Measurements from ENCODE around the gene HPS3.

- TF ChIP-seq, protein P1, sequence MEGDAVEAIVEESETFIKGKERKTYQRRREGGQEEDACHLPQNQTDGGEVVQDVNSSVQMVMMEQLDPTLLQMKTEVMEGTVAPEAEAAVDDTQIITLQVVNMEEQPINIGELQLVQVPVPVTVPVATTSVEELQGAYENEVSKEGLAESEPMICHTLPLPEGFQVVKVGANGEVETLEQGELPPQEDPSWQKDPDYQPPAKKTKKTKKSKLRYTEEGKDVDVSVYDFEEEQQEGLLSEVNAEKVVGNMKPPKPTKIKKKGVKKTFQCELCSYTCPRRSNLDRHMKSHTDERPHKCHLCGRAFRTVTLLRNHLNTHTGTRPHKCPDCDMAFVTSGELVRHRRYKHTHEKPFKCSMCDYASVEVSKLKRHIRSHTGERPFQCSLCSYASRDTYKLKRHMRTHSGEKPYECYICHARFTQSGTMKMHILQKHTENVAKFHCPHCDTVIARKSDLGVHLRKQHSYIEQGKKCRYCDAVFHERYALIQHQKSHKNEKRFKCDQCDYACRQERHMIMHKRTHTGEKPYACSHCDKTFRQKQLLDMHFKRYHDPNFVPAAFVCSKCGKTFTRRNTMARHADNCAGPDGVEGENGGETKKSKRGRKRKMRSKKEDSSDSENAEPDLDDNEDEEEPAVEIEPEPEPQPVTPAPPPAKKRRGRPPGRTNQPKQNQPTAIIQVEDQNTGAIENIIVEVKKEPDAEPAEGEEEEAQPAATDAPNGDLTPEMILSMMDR (conservative IDR thresholded peaks at IDR 0.05; ENCODE audit: low read depth, low read length), result no peak
- TF ChIP-seq EZH2 (IDR thresholded peaks at IDR 0.05; ENCODE audit: low read length, unreplicated experiment) (no peak), EZH2phosphoT487 (IDR thresholded peaks at IDR 0.05; ENCODE audit: borderline replicate concordance, low read length) (no peak)
Observed at GRCh38 chr3:149167898-149168297, 38.5 kb downstream of the HPS3 start.

Data from PC-3 (cell line).